Middle frontal gyrus (tissue), 1 donor: ENCODE results near the gene ADAMTS2.

Experiments used
- DNase-seq: peaks from one replicate; pipeline ENCODE4 v3.0.0-alpha.2; 2015; ENCODE audit warnings: low spot score; ENCODE audit errors: extremely low spot score

The ADAMTS2 gene

DNA sequence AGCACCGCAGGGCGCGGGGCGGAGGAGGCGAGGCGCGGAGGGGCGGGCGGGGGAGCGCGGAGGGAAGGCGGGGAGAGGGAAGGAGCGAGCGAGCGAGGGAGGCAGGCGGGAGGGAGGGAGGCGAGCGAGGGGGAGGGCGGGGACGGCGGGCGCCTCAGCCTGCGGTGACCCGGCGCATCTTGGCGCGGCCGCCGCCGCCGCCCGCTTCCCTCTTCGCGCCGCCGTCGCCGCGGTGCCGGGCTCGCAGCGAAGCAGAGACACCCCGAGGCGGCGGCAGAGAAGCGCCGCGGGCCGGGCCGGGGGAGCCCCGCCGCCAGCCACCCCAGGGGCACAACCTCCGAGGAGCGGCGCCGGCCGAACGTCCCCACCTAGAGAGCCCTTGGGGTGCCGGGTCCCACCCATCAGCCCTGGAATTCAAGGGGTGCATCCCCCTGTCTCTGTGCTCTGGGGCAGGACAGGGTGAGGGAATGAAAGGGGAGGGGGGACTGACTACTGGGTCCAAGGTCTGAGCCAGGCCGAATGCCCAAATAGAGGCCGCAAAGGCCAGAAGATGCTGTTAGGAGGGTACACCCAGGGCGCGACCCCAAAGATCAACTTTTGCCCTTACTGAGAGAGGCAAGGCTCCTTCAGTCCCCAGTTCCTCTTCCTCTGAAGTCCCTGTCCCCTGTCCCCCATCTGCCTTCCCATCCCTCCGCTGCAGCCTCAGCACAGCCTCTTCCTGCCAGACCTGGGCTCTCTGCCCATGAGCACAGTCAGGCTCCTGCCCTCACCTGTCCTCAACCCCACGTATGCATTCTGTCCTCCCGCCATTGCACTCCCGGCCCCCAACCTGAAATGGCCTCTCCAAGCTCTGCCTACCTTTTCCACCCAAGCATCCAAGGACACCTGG is at the start of gene ADAMTS2:
TSS of gene ADAMTS2 (minus strand) at position 29 of the 889 bp plus-strand sequence. CDS start 133 bp downstream, outside the sequence.
- DNase-seq = no peak

DNA sequence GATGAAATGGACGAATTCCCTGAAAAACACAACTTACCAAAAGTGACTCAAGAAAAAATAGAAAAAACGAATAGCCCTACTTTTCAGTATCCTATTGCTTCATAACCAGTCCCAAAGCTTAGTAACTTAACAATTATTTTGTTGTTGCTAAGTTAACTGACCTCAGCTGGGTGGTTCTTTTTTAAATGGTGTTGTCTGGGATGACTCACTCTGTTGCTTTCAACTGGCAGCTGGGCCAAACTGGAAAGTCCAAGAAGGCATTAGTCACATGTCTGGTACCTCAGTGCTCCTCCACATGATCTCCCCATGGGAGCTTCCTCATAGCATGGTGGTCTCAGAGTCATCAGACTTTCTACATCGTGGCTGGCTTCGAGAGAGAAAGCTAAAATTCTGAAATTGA is 47.8 kb upstream of the ADAMTS2 start:
- no peak for DNase-seq

DNA sequence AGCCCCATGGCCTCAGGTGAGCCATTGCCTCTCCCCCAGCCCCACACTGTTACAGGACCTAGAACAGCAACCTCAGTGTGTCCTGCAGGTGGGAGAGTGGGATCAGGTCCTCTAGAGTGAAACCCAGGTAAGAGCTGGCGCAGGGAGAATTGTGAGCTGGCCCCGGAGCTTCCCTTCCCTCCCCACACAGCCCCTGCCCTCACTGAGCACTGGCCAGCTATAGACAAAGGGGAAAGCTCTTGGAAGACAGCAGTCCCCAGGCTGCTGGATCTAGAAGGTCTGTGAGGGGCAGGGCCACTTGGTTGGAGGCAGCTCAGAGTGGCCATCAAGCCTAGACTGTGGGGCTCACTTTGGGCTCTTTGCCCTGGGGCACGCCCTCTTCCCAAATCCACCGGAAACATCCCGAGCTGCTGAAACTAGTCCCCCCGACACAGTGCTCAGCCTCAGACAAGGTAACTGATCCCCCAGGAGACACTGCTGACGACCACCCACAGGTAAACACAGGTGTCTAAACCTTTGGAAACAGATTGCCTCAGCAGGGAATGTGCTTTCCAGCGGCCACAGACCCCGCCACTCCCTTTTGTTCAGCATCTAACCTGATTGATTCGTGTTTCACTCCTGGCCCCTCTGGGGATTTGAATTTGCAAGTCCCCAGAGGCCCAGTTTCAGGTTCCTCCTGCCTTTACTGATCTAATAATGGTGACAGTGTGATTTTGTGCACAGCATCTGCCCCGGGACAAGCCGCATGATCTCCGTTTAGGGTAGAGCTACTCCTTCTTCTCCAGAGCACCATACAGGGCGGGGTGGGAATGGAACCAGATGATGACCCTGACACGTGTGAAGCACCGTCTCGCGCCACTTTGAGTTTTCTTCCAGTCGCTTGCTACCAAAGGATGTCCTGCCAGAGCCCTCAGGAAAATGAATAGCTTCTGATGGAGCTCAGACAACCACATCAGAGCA is 42.2 kb upstream of the ADAMTS2 start:
- DNase-seq = no peak

DNA sequence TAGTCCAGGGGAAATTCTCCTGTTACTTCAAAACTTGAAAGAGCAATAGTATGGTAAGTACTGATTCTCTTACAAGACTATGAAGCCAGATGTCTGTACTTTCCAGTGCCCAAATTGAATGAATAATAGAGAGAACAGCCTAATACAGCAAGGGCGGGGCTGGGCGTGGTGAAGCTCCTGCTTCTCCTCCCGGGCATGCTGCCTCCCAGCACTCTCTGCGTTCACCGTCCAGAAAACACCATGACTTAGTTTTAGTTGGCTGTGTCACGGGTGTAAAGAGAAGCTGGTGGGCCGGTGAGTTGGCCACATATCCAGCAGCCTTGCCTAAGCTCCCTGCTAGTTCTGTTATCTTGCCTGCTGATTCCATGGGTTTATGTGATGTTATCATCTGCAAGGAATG is 40.7 kb upstream of the ADAMTS2 start:
- no peak for DNase-seq

DNA sequence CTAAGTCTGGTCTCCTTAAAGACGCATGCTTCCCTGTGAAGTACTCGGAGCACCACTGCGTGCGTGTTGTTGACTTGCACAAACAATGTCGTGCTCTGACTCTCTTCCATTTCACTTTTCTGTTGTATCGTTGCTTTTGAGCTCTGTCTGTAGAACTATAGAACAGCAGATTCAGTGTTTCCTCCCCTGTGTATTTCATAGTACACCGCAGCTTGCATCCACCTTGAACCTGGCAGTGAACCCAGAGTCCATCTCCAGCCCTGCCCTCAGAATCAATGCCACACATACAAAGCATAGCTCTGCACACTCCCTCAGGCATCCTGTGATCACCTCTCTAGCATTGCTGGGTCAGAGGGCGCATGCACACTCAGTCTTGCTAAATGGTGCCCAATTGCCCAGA is 37.2 kb upstream of the ADAMTS2 start:
- no peak for DNase-seq

DNA sequence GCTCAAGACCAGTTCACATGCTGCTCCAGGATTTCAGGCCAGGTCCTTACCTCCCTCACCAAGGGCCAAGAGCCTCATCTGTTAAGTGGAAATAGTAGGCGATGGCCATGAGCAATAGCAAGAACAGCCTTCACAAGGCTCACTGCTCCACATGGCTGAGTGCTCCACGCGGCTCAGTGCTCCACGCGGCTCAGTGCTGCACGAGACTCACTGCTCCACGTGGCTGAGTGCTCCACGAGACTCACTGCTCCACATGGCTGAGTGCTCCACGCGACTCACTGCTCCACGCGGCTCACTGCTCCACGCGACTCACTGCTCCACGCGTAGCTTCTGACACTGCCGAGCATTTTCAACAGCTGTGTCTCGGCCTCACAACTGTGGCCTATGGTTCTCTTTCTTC is 36.4 kb upstream of the ADAMTS2 start:
- DNase-seq = no peak

DNA sequence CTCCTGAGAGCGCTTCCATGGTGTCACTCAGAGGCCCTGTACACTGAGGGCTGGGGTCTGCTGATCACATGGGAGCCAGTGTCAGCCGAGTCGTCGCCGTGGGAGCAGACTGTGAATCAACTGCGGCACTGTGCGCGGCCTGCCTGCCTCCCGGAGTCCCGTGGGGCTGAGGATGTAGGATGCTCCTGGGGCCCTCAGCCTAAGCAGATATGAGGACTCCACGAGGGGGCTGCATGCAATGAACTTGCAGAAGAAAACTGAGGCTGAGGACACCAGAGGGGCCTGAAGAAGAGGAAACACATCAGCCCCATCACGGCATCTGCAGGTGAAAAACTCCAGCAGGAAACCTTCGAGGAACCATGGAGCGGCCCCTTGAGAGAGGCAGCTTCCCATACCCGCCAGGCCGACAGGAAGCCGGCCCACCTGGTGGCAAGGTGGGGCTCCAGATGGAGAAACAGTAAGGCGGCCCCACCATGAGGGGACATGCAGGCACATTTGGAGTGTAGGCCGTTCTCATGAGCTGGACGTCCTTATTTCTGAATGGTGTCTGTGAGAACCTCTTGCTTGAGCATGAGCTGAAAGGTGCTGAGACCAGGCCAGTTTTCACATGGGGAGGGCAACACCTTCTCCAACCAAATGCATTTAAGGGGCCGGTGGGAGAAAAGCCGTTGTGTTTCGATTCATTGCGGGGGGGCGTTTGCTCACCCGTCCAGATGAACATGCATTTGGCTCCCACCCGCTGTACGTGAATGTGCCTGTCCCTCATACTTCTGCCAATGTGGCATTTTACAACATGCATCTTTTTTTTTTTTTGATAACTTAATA is 35.2 kb upstream of the ADAMTS2 start:
- no peak for DNase-seq

DNA sequence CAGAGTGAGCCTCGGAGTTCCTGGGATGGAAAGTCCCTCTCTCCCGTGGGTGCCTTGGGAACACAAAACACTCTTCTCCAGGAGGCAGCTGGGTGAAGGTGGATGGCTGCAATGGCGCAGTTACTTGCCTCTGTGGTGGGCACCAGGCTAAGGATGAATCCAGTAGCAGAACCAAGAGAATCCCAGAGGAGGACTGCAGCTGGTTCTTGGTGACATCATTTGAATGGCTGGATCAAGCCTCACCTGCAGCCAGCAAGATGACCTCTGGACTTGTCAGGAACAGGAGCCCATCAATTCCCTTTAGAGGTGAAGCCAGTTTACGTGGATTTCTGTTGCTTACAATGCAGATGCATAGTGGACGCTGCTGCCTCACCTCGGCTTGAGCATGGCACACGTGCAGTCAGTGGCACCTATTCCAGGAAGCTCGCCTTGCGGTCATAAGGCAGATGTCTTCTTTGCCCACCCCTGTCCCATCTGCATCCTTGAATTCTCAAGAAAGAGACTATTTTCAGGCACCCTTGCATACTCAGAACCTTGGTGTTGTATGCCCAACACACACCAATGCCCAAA is 34.1 kb upstream of the ADAMTS2 start:
- no peak for DNase-seq

DNA sequence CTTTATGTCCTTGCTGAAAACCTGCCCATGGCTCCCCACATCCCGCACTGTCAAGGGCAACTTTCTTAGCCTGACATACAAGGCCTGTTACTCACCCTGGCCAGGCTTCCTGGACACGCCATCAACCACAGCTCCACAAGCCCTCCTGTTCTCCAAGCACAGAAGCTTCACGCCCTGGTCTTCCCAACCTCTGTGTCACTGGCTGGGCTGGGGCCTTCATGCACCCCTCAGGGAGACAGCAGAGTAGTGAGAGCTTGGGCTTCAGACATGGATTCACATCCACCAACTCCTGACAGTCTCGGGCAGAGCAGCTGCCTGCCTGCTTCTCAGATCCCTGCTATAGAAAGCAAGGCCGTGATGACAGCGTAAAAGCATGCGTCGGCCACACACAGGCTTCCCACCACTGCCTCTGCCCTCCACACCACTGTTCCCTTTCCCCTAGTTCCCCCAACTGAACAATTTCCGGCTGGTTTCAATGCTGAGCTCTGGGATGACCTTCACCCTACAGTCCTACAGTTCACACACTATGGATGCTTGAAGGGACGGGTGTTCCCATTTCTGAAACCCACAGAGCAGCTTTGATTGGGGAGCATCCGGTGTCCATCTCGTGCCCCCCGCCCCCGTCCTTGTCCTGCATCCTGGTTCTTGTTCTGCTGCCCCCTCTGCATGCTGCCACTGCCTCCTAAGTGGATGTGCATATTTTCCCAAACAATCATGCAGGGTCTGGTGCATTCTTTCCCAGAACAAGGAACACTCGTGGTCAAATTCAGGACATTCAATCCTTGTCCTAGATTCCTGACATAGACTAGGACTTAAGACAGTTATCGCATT is 33.4 kb upstream of the ADAMTS2 start:
- DNase-seq = no peak

DNA sequence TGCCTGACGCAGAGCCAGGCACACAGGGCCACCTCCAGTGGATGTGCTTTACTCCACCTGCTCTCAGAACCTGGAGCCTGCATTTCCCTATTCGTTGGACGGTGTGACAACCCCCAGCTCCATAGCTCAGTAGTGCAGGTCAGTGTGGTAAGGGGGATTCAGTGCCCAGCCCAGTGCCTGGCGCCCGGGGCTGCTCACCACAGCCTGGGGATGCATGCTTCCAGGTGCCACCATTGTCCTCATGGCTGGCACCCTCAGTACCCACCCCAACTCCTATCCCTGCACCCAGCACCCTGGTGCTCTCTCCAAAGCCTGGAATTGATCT is 32.8 kb upstream of the ADAMTS2 start:
- no peak for DNase-seq

DNA sequence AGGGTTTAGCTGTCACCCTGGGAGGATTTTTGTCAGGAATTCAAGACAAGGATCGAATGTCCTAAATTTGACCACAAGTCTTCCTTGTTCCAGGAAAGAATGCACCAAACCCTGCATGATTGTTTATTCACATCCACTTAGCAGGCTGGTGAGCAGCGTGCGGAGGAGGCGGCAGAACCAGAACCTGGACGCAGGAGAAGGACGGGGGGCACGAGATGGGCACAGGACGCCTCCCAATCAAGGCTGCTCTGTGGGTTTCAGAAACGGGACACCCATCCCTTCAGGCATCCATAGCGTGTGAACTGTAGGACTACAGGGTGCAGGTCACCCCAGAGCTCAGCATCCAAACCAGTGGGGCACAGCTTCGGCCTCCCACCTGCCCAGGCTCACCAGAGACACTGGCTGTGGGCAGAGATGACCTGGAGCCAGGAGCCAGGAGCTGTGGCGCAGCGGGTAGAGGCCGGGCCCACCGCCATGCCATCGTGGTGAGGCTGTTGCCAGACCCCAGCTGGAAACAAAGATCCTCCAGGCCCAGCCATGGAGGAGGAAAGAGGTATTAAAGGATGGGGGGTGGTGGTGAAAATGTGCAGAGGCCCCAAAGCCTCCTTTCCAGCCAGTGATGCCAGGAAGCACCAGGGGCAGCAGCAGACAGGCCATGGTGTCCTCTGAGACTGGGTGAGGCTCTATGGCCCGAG is 32.3 kb upstream of the ADAMTS2 start:
- no peak for DNase-seq

DNA sequence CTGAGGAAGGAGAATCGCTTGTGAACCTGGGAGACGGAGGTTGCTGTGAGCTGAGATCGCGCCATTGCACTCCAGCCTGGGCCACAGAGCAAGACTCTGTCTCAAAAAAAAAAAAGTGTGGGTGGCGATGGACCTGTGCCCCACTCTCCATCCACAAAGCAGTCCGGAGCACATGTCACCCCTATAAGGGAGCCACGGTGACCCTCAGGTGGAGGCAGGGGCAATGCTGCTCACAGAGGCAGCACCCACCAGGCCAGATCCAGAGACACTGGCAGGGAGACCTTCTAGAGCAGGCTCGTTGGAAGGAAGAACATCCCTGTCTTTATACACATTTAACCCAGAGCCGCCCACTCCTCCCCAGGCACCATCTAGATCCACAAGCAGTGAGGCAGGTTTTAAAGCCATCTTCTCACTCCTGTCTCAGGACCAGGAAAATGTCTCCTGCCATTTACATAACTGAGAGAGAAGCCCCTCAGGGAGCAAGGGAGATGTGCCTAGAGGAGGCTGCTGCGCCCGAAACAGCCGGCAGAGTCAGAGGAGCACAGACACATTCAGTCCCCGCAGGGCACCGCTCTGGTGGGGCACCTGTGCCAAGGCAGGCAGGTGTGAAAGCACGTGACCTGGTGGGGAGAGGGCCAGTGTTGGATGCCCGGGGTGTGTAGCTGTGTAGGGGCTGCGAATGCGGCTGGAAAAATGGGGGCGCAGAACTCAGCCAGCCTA is 31.6 kb upstream of the ADAMTS2 start:
- no peak for DNase-seq

DNA sequence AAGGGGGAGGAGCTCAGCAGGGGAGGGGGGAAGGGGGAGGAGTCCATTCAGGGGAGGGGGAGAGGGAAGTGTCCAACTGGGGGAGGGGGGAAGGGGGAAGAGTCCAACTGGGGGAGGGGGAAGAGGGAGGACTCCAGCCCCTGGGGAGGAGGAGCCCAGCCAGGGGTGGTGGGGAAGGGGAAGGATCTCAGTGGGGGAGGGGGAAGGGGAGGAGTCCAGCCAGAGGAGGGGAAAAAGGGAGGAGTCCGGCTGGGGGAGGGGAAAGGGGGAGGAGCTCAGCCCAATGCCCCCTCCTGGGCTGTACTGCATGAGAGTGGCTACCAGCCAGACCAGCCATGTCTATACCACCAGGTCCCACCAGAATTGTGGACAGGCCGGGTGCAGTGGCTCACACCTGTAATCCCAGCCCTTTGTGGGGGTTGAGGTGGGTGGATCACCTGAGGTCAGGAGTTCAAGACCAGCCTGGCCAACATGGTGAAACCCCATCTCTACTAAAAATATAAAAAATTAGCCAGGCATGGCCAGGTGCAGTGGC is 30.6 kb upstream of the ADAMTS2 start:
- no peak for DNase-seq

DNA sequence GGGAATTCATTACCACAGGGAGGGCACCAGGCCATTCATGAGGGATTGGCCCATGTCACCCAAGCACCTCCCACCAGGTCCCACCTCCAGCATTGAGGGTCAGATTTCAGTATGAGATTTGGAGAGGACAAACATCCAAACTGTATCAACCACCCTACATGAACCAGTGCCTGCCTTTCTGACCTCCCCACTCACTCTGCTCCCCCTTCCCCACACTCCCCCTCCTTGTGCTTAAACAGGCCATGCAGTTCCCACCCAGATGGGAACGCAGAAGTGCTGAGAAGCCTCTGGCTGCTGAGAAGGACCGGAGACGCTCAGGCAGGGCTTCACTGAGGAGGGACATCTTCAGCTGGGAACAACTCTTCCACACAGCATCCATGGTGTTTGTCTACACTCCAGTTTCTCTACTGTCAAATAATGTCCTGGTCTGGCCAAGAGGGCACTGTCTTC is 30.0 kb upstream of the ADAMTS2 start:
- no peak for DNase-seq

DNA sequence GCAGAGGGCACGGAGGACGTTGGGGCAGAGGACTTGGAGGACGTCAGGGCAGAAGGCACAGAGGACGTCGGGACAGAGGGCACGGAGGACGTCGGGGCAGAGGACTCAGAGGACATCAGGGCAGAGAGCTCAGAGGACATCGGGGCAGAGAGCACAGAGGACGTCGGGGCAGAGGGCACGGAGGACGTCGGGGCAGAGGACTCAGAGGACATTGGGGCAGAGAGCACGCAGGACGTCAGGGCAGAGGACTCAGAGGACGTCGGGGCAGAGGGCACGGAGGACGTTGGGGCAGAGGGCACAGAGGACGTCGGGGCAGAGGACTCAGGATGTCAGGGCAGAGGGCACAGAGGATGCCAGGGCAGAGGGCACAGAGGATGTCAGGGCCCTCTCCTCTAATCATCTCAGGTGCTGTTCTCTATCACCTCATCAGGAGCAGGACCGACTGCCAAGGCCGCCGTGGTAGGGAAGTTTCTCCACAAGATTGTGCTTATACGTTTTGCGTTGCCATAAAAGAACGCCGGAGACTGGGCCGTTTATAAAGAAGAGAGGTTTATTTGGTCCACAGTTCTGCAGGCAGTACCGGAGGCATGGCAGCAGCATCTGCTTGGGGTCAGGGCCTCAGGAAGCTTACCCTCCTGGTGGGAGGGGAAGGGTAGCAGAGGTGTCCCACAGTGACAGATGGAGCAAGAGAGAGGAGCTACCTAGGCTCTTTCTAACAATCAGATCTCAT is 29.4 kb upstream of the ADAMTS2 start:
- no peak for DNase-seq

DNA sequence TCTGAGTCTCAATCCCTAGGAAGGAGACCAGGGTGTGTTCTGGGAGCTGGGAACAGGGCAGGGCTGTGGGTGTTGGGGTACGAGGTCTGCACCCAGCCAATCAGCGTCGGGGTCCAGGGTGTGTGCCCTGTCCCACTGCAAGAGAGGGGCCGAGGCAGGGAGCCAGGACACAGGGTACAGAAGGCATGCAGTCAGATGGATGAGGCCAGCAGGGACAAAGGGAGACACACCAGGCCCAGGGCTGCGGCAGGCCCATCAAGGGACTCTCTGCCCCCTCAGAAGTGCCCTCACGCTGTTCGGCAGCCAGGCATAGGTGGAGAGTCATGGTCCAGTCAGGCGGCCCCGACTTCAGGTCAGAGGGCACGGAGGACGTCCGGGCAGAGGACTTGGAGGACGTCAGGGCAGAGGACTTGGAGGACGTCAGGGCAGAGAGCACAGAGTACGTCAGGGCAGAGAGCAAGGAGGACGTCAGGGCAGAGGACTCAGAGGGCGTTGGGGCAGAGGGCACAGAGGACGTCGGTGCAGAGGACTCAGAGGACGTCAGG is 28.8 kb upstream of the ADAMTS2 start:
- DNase-seq = no peak

DNA sequence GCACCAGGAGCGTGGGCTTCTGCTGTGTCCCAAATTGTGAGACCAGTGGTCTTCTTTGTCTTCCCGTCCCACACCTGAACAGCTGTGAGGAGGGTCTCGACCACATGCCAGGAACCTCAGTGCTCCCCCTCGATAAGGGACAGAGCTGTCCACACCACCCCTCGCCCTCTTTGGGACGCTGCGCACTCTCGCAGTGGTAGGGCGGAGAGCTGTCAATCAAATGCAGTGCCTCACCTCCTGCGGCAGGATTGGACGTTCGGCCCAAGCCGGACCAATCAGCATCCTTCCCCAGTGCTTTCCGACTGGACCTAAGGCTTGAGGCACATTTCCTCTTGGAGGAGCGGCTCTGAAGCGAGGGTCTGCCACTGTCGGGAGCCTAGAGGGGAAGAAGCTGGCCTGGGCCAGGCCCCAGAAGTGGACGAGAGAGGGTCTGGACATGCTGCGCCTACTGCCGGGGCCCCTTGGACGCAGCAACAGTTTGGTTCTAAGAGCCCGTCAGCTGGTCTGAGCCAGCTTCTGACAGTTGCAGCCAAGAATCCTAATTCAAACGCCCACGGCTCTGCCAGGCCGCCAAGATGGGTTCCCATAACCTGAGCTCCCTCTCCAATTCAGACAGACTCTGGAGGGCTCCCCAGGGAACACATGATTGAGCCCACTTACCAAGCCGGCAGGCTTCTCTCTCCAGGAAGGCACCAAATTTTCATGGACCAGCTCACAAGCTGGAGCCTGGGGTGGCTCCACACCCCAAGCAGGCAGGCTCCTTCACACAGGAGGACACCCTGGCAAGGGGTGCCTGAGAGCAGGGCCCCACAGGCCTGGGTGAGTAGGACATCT is 28.1 kb upstream of the ADAMTS2 start:
- peak; percentile 9 for DNase-seq
